Eye (tissue), 1 donor: ENCODE data around the gene NPIPB2.

Experiments
- DNase-seq: peaks from one replicate; pipeline ENCODE4 v3.0.0-alpha.2; 2015

NPIPB2 gene

DNA sequence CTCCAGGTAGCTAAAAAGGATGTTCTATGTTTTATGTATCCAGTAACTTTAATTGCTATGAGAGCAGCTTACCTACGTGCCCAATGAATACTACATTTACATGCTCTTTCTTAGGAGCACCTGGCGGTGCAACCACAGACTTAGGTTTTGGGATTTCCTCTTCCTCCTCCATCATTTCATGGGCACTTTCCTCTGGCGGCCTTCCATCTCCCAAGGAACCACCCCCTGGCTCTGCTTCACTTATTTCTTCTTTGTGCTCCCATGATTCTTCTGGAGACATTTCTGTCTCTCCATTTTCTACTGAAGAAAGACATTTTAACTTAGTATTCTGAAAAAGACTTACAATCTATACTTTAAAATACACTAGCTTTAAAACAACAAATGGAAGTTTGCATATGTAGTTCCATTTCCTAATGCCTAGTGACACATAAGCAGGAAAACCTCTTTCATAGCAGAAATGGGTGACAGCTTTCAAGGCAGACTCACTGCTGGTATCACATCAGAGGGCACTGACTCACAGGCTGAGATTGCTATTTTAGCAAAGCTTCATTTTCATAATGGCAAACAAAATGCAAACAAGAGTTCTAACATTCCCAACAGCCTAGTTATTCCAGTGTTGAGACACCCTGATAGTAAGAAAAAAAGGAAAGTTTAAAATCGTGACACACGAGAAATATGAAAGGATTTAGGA, 45.2 kb downstream of the NPIPB2 start:
- DNase-seq = no peak

GRCh38 chr16:11893571-11893970, 48.3 kb downstream of the NPIPB2 start:
- no peak for DNase-seq

DNA sequence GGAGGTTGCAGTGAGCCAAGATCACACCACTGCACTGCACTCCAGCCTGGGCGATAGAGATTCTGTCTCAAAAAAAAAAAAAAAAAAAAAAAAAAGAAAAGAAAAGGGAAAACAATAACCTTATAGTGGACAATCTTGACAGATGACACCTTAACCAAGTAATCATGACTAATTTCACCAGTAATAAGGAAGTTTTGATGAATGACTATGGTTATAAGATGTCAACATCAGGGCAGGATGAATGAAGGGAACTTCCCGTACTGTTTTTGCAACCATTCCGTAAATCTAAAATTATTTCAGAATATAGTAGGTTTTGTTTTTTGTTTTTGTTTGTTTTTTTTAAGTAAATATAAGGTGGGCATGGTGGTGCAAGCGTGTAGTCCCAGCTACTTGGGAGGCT, 49.1 kb downstream of the NPIPB2 start:
- DNase-seq = no peak

DNA sequence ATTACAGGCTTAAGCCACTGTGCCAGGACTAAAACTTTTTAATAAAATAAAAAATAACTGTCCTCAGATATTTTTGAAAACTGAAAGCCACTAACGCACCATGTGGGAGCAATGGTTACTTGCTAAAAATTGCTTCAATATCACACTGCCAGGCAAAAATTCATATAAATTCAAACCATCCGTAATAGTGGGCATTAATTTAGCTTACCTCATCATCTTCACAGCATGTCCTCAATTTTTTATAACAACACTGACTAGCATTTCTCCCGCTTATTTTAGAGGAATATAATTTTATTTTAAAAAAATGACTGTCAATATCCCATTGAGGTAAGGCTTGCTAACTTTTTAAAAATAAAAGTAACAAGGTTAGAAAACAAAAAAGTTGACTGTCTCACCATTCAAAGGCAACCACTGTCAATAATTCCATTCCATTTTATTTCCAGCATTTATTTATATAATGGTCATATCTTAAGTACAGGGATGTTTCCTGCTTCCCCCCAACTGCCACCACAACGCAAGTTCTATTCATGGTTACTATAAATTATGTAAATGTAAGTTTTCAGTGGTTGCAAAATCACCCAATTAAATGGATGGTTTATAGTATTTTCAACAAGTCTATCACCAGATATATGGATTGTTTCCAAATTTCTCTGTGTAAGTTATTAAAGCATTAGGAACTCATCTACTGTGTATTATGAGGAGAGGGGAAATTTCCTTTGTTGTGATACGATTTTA, 51.4 kb downstream of the NPIPB2 start:
- DNase-seq = no peak

DNA sequence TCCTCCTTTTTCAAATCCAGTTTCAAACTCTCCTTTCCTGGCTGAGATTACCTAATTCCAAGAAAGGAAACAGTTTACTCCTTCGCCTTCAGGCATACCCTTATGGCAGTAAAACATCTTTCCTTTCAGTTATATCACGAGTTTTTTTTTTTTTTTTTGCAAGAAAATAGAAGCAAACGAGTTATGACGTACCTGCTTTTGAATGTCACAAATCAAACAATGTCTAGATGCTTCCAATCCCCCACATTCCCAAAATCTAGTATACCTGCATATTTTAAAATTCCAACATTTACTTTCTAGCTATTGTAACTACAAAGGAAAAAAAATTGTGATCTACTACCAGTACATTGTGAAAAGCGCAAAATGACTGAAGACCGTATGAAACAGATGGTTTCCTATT, 55.0 kb downstream of the NPIPB2 start:
- no peak for DNase-seq

DNA sequence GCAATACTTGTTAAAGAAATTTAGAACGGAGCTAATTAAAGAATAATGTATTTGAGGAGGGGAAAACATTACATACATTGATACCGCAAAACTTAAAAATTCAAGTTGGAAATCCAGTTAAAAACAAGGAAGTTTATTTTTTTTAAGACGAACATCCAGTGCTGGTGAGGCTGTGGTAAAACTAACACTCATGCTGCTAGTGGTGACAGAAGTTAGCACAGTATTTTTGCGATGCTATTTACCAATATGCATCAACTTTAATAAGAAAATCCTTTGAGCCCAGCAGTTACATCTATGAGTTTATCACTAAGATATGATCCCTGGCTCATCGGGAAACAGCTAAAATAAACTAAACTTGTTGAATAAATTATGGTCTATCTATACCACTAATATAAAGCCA, 57.8 kb downstream of the NPIPB2 start:
- DNase-seq = no peak

GRCh38 chr16:11880007-11880406, 61.8 kb downstream of the NPIPB2 start:
- DNase-seq = no peak

DNA sequence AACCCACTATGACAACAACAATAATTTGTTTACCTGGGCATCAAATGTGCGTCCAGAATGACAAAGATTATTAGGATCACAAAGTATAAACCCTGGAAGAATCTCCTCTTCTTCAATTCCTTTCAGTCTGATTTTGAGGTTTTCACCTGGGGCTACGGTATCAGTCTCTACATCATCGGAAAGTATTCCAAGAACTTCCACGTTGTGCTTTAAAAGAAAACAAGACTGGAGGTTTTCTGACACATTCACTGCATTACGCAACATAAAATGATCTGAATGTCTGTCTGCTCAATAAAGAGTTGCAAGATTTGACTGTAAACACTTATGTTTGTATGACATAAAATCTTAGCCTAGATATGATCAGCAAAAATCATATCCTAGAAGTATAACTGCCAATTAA, 64.5 kb downstream of the NPIPB2 start:
- no peak for DNase-seq
